H9 (cell line): ENCODE measurements around the gene DNAJB6. TPM values are rescaled to one million over a fixed set of nuclear protein-coding genes. Genes with fewer than 3 reads are reported as not detected.

ENCODE experiments used
- DNase-seq: peaks from one replicate; pipeline ENCODE4 v3.0.0-alpha.2; 2017
- H2AFZ ChIP-seq: one replicate; pipeline ENCODE4 v1.6.1; 2013; ENCODE audit warnings: mild to moderate bottlenecking, low read length, control low read depth, moderate library complexity
- H2AK5ac ChIP-seq: 2 replicates; pipeline ENCODE4 v1.6.1; 2013; ENCODE audit warnings: low read length, control low read depth, mixed read lengths; ENCODE audit not compliant: insufficient read length
- H2BK120ac ChIP-seq: one replicate; pipeline ENCODE4 v1.6.1; 2013; ENCODE audit warnings: low read depth, mild to moderate bottlenecking, low read length, control low read depth, inconsistent platforms; ENCODE audit not compliant: poor library complexity, severe bottlenecking
- H2BK12ac ChIP-seq: 2 replicates; pipeline ENCODE4 v1.6.1; 2013; ENCODE audit warnings: low read length, control low read depth, mixed read lengths, low read depth; ENCODE audit not compliant: insufficient read length
- H2BK15ac ChIP-seq: 2 replicates; pipeline ENCODE4 v1.6.1; 2013; ENCODE audit warnings: low read depth, low read length, control low read depth
- H2BK20ac ChIP-seq: one replicate; pipeline ENCODE4 v1.6.1; 2013; ENCODE audit warnings: low read depth, mild to moderate bottlenecking, low read length, control low read depth, inconsistent platforms; ENCODE audit not compliant: poor library complexity, severe bottlenecking
- H2BK5ac ChIP-seq: 2 replicates; pipeline ENCODE4 v1.6.1; 2013; ENCODE audit warnings: low read length, control low read depth, mixed read lengths; ENCODE audit not compliant: insufficient read length
- H3K14ac ChIP-seq: 2 replicates; pipeline ENCODE4 v1.6.1; 2013; ENCODE audit warnings: low read length, control low read depth; ENCODE audit not compliant: insufficient read depth
- H3K18ac ChIP-seq: 2 replicates; pipeline ENCODE4 v1.6.1; 2013; ENCODE audit warnings: low read depth, mild to moderate bottlenecking, mixed read lengths, low read length, control low read depth; ENCODE audit not compliant: insufficient read length
- H3K23ac ChIP-seq: 2 replicates; pipeline ENCODE4 v1.6.1; 2013; ENCODE audit warnings: low read length, control low read depth, mixed read lengths, low read depth; ENCODE audit not compliant: insufficient read length
- H3K23me2 ChIP-seq: 2 replicates; pipeline ENCODE4 v1.6.1; 2013; ENCODE audit warnings: low read depth, mild to moderate bottlenecking, mixed read lengths, low read length, control low read depth; ENCODE audit not compliant: insufficient read length, poor library complexity, severe bottlenecking
- H3K27ac ChIP-seq: 2 replicates; pipeline ENCODE4 v1.5.1; 2013; ENCODE audit warnings: low read length, control low read depth, mixed read lengths, low read depth; ENCODE audit not compliant: insufficient read length
- H3K27me3 ChIP-seq: 2 replicates; pipeline ENCODE4 v1.6.1; 2013; ENCODE audit warnings: low read length, control low read depth, inconsistent platforms; ENCODE audit not compliant: insufficient read depth
- H3K4ac ChIP-seq: 2 replicates; pipeline ENCODE4 v1.6.1; 2013; ENCODE audit warnings: low read depth, mild to moderate bottlenecking, control low read depth, inconsistent platforms, low read length, moderate library complexity
- H3K4me1 ChIP-seq: 2 replicates; pipeline ENCODE4 v1.6.1; 2013; ENCODE audit warnings: low read length, control low read depth, inconsistent platforms; ENCODE audit not compliant: insufficient read depth
- H3K4me2 ChIP-seq: 2 replicates; pipeline ENCODE4 v1.6.1; 2013; ENCODE audit warnings: low read length, control low read depth, mixed read lengths; ENCODE audit not compliant: insufficient read length, insufficient read depth
- H3K56ac ChIP-seq: 2 replicates; pipeline ENCODE4 v1.6.1; 2013; ENCODE audit warnings: low read depth, mild to moderate bottlenecking, mixed read lengths, low read length, control low read depth; ENCODE audit not compliant: insufficient read length
- H3K79me1 ChIP-seq: 2 replicates; pipeline ENCODE4 v1.6.1; 2013; ENCODE audit warnings: low read depth, mild to moderate bottlenecking, moderate library complexity, low read length, control low read depth, inconsistent platforms; ENCODE audit not compliant: insufficient read depth, poor library complexity, severe bottlenecking
- H3K79me2 ChIP-seq: 2 replicates; pipeline ENCODE4 v1.6.1; 2013; ENCODE audit warnings: low read length, control low read depth, inconsistent platforms; ENCODE audit not compliant: insufficient read depth
- H3K9ac ChIP-seq: 2 replicates; pipeline ENCODE4 v1.6.1; 2013; ENCODE audit warnings: low read length, control low read depth, mixed read lengths; ENCODE audit not compliant: insufficient read length; ENCODE audit errors: extremely low read depth
- H3K9me3 ChIP-seq: one replicate; pipeline ENCODE4 v1.6.1; 2013; ENCODE audit warnings: low read depth, low read length, inconsistent platforms; ENCODE audit not compliant: control insufficient read depth
- H3T11ph ChIP-seq: one replicate; pipeline ENCODE4 v1.6.1; 2013; ENCODE audit warnings: mild to moderate bottlenecking, low read length, control low read depth, inconsistent platforms
- H4K20me1 ChIP-seq: one replicate; pipeline ENCODE4 v1.6.1; 2013; ENCODE audit not compliant: control insufficient read depth, insufficient read length, insufficient read depth
- H4K5ac ChIP-seq: 2 replicates; pipeline ENCODE4 v1.6.1; 2013; ENCODE audit warnings: low read depth, mild to moderate bottlenecking, mixed read lengths, low read length, control low read depth; ENCODE audit not compliant: insufficient read length
- H4K8ac ChIP-seq: replicated peaks from 2 replicates; pipeline ENCODE4 v1.6.1; 2013; ENCODE audit warnings: low read length, control low read depth, mixed read lengths, low read depth; ENCODE audit not compliant: insufficient read length
- H4K91ac ChIP-seq: 2 replicates; pipeline ENCODE4 v1.6.1; 2013; ENCODE audit warnings: low read depth, mild to moderate bottlenecking, moderate library complexity, mixed read lengths, low read length, control low read depth; ENCODE audit not compliant: insufficient read length
- H3K27ac Mint-ChIP-seq, 3 experiments: 2 replicates in 2 of 3; 3 replicates in 1 of 3; pipeline ENCODE4 v1.8.0; 2020 to 2021; ENCODE audit warnings: mixed read lengths in 3 of 3, mild to moderate bottlenecking in 1 of 3, moderate library complexity in 1 of 3
- H3K27me3 Mint-ChIP-seq: 2 replicates; pipeline ENCODE4 v1.8.0; 2021; ENCODE audit warnings: low read depth, mild to moderate bottlenecking, moderate library complexity, mixed read lengths
- H3K36me3 Mint-ChIP-seq, 3 experiments: 2 replicates in 2 of 3; 3 replicates in 1 of 3; pipeline ENCODE4 v1.8.0; 2020 to 2021; ENCODE audit warnings: low read depth in 3 of 3, mixed read lengths in 3 of 3; ENCODE audit not compliant: insufficient read depth in 1 of 3
- H3K4me1 Mint-ChIP-seq, 2 experiments: 2 replicates each; pipeline ENCODE4 v1.8.0; 2020; ENCODE audit warnings: mixed read lengths in 2 of 2
- H3K4me3 Mint-ChIP-seq, 2 experiments: 2 replicates in 1 of 2; 3 replicates in 1 of 2; pipeline ENCODE4 v1.8.0; 2020 to 2021; ENCODE audit warnings: mild to moderate bottlenecking in 2 of 2, mixed read lengths in 2 of 2, moderate library complexity in 1 of 2
- H3K9me3 Mint-ChIP-seq, 2 experiments: 2 replicates in 1 of 2; 3 replicates in 1 of 2; pipeline ENCODE4 v1.8.0; 2020; ENCODE audit warnings: mild to moderate bottlenecking in 2 of 2, mixed read lengths in 2 of 2, moderate library complexity in 1 of 2
- WGBS: extraction: QIAGEN DNeasy Blood & Tissue Kit; methylation state at CpG from one replicate; pipeline ENCODE4 v1.1.7; 2013; ENCODE audit warnings: missing lambda C conversion rate, low lambda C conversion rate, mixed read lengths; ENCODE audit not compliant: insufficient read length; ENCODE audit errors: extremely low coverage; 5-methylcytosine and 5-hydroxymethylcytosine counted together
- total RNA-seq: library from RNA; stranded (reverse); gene quantifications from 2 replicates; pipeline ENCODE4 v1.2.1, GENCODE V29; 2021
- TF ChIP-seq, protein P1 (sequence below): fragments of 200-600 bp; sonication (generic); conservative IDR thresholded peaks from 3 replicates; pipeline ENCODE4 v1.8.0; 2021; ENCODE audit warnings: antibody characterized with exemption, mild to moderate bottlenecking

The DNAJB6 gene
- total RNA-seq, 1 experiment from 2014 or later: 215 TPM

DNA sequence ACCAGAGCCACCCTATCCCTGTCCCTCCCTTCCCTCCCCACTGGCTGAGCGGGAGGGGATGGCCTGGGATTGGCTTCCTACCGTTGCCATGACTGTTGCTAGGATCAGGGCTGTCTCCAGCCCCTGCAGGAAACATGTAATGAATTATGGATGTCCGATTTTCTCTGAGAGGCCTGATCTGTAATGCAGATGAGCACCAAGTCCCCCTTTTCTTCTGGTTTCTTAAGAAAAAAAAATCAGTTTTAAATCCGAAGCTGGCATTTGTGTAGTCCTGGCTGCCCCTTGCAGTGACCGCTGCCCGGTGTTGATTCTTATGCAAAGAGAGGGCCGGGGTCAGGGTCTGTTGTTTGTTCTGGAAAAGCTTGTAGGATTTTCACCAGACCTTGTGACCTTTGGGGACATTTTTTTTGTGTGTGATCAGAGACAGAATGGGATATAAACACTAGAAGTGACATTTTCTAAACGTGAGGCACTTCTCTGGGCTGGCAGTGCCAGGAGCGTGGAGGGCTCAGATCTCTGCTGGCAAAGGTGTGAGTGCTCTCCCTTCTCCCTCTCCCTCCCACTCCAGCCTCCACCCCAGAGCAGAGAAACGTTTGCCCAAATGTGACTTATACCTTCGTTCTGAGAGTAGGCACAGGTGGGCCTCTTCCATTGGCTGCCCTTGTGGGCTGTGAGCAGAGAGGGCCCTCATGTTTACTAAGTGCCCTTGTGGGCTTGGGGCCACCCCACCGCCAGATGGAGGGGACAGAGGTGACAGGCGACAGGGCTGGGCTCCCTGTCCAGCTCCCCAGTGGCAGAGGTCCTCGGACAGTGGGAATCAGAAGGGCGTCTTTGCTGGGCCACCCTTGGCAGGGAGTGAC lies 127.5 kb downstream of the DNAJB6 start:
- H3K27me3 ChIP-seq: no peaks in the 10 kb centered on the region
- H3K18ac ChIP-seq: no peak overlapping the region
- H3K4me2 ChIP-seq: peak overlapping the region; percentile 33
- H3K23me2 ChIP-seq: no peaks in the 10 kb centered on the region
- H3K79me2 ChIP-seq: no peaks in the 10 kb centered on the region
- H4K20me1 ChIP-seq: no peaks in the 10 kb centered on the region
- H2BK20ac ChIP-seq: no peak overlapping the region
- Mint-ChIP-seq H3K4me1 (peaks cover 38 to 53% of the 10 kb centered on the region in 2 experiments), H3K27ac (peak overlapping the region in 2 of 3 experiments; percentile 59 to 77; a peak in 3 of 7 replicates), H3K27me3 (peaks cover 81% of the 10 kb centered on the region), H3K9me3 (no peaks in the 10 kb centered on the region; a peak in 1 of 5 replicates), H3K36me3 (no peaks in the 10 kb centered on the region), H3K4me3 (peak overlapping the region; percentile 34 to 71)
- H2BK120ac ChIP-seq: no peak overlapping the region
- no peak overlapping the region for H3K23ac ChIP-seq
- no peak overlapping the region for H2BK12ac ChIP-seq
- H3K9me3 ChIP-seq: no peaks in the 10 kb centered on the region
- H3K27ac ChIP-seq: no peak overlapping the region
- TF ChIP-seq, protein P1, sequence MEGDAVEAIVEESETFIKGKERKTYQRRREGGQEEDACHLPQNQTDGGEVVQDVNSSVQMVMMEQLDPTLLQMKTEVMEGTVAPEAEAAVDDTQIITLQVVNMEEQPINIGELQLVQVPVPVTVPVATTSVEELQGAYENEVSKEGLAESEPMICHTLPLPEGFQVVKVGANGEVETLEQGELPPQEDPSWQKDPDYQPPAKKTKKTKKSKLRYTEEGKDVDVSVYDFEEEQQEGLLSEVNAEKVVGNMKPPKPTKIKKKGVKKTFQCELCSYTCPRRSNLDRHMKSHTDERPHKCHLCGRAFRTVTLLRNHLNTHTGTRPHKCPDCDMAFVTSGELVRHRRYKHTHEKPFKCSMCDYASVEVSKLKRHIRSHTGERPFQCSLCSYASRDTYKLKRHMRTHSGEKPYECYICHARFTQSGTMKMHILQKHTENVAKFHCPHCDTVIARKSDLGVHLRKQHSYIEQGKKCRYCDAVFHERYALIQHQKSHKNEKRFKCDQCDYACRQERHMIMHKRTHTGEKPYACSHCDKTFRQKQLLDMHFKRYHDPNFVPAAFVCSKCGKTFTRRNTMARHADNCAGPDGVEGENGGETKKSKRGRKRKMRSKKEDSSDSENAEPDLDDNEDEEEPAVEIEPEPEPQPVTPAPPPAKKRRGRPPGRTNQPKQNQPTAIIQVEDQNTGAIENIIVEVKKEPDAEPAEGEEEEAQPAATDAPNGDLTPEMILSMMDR: no peak
- H4K8ac ChIP-seq: no peak overlapping the region
- H3K4me1 ChIP-seq: no peaks in the 10 kb centered on the region
- H2AFZ ChIP-seq: no peak overlapping the region
- no peak overlapping the region for H3K9ac ChIP-seq
- no peak overlapping the region for H3K56ac ChIP-seq
- no peaks in the 10 kb centered on the region for H3K79me1 ChIP-seq
- no peak overlapping the region for H3K4ac ChIP-seq
- H2BK5ac ChIP-seq: no peak overlapping the region
- H4K91ac ChIP-seq: no peak overlapping the region
- WGBS: no CpG with 5 or more reads among the region's 15 CpGs
- H4K5ac ChIP-seq: no peak overlapping the region
- H2BK15ac ChIP-seq: no peak overlapping the region
- no peak overlapping the region; the same call in 1 of the 2 replicates for H3K14ac ChIP-seq
- no peak overlapping the region for H3T11ph ChIP-seq
- H2AK5ac ChIP-seq: no peak overlapping the region
- DNase-seq: no peak
